Activated naive CD8-positive, alpha-beta T cell treated with anti-CD3 and anti-CD28 coated beads, Interleukin-2, amount 10 ng/mL, durations not matched to agents 7 days and 5 days (primary cell): ENCODE measurements around the gene EEF1G. TPM values are rescaled to one million over a fixed set of nuclear protein-coding genes. Genes with fewer than 3 reads are reported as not detected.

Experiments
- ATAC-seq: fragments of 150-1000 bp; cut with Tn5 transposase; one replicate; pipeline ENCODE4 v1.10.0; 2021; ENCODE audit warnings: low read depth, moderate library complexity
- POLR2A ChIA-PET: fragments of 350-600 bp; sonication (Branson Sonifier 250); formaldehyde crosslinking; loops from one replicate; lab custom pipeline; 2021; ENCODE audit warnings: antibody characterized with exemption; lab: Charles Lee
- DNase-seq: peaks from one replicate; pipeline ENCODE4 v3.0.0; 2021
- H3K27ac Mint-ChIP-seq: one replicate; pipeline ENCODE4 v1.8.0; 2022; ENCODE audit warnings: mild to moderate bottlenecking, mixed read lengths
- H3K27me3 Mint-ChIP-seq: one replicate; pipeline ENCODE4 v1.8.0; 2022; ENCODE audit warnings: mild to moderate bottlenecking, moderate library complexity, mixed read lengths
- H3K36me3 Mint-ChIP-seq: one replicate; pipeline ENCODE4 v1.8.0; 2021; ENCODE audit warnings: mild to moderate bottlenecking, mixed read lengths
- H3K4me1 Mint-ChIP-seq: one replicate; pipeline ENCODE4 v1.8.0; 2021; ENCODE audit warnings: mixed read lengths
- H3K4me3 Mint-ChIP-seq: one replicate; pipeline ENCODE4 v1.8.0; 2022; ENCODE audit warnings: mild to moderate bottlenecking, moderate library complexity, mixed read lengths
- H3K9me3 Mint-ChIP-seq: one replicate; pipeline ENCODE4 v1.8.0; 2021; ENCODE audit warnings: mixed read lengths
- total RNA-seq, 2 experiments: library from RNA; stranded (reverse); gene quantifications; one replicate each; pipeline ENCODE4 v1.2.3, GENCODE V29; 2021

EEF1G gene
- total RNA-seq, 2 experiments from 2014 or later, result 1,132 to 1,152 TPM

- Mint-ChIP-seq H3K27me3 (no peaks in the 10 kb centered on the region), H3K4me1 (peaks cover 39% of the 10 kb centered on the region), H3K27ac (peak overlapping the region; percentile 93), H3K4me3 (peak overlapping the region; percentile 90), H3K9me3 (no peaks in the 10 kb centered on the region), H3K36me3 (peaks cover 15% of the 10 kb centered on the region)
- DNase-seq (no peak), ATAC-seq (no peak)
- POLR2A ChIA-PET, result interaction anchor here (0.6 to 5.0 kb wide), 18 partner anchors 8 to 270 kb away, joined by 3 to 50 read pairs (median 7); partner anchors contain the start of genes B3GAT3, C11orf98, CSKMT and GANAB
These were observed 37.4 kb upstream of the EEF1G start for GRCh38 chr11:62610814-62611704.

- H3K4me3 Mint-ChIP-seq, result peak overlapping the region; percentile 90
- no peak for DNase-seq
- peaks cover 39% of the 10 kb centered on the region for H3K4me1 Mint-ChIP-seq
- no peaks in the 10 kb centered on the region for H3K27me3 Mint-ChIP-seq
- no peak for ATAC-seq
- POLR2A ChIA-PET, result interaction anchor here (1.0 to 5.0 kb wide), 8 partner anchors 9 to 271 kb away, joined by 3 to 50 read pairs (median 22); partner anchors contain the start of genes B3GAT3, C11orf98, CSKMT and INTS5
- H3K36me3 Mint-ChIP-seq, result peaks cover 16% of the 10 kb centered on the region
- peak overlapping the region; percentile 93 for H3K27ac Mint-ChIP-seq
- H3K9me3 Mint-ChIP-seq, result no peaks in the 10 kb centered on the region
These were observed 36.7 kb upstream of the EEF1G start for GRCh38 chr11:62610403-62610802.

- Mint-ChIP-seq H3K9me3 (no peaks in the 10 kb centered on the region), H3K4me3 (peak overlapping the region; percentile 22), H3K36me3 (peaks cover 23% of the 10 kb centered on the region)
These were observed 35.1 kb upstream of the EEF1G start for GRCh38 chr11:62608776-62609175.

GRCh38 chr11:62607714-62608113, 34.0 kb upstream of the EEF1G start:
- POLR2A ChIA-PET, result interaction anchor here (0.7 to 2.0 kb wide), 3 partner anchors 9 to 212 kb away, joined by 3 to 12 read pairs (median 10); partner anchors contain the start of gene TUT1
- H3K27ac Mint-ChIP-seq, result no peak overlapping the region
- H3K36me3 Mint-ChIP-seq, result peaks cover 28% of the 10 kb centered on the region
- DNase-seq (no peak), ATAC-seq (no peak)
- H3K4me3 Mint-ChIP-seq, result no peak overlapping the region
- peaks cover 28% of the 10 kb centered on the region for H3K4me1 Mint-ChIP-seq
- H3K9me3 Mint-ChIP-seq, result no peaks in the 10 kb centered on the region
- H3K27me3 Mint-ChIP-seq, result no peaks in the 10 kb centered on the region

More at GRCh38 chr11:62608776-62609175, 35.1 kb upstream of the EEF1G start:
- H3K27me3 Mint-ChIP-seq, result no peaks in the 10 kb centered on the region
- ATAC-seq, result no peak
- peak overlapping the region; percentile 30 for H3K27ac Mint-ChIP-seq
- POLR2A ChIA-PET, result interaction anchor here (0.7 to 2.0 kb wide), 5 partner anchors 9 to 41 kb away, joined by 3 to 12 read pairs (median 8); partner anchors contain the start of genes B3GAT3 and TUT1
- H3K4me1 Mint-ChIP-seq, result peaks cover 31% of the 10 kb centered on the region
- no peak for DNase-seq

GRCh38 chr11:62605902-62606301, 32.2 kb upstream of the EEF1G start:
- peaks cover 32% of the 10 kb centered on the region for H3K36me3 Mint-ChIP-seq
- POLR2A ChIA-PET, result interaction anchor here (1.0 to 1.2 kb wide), 2 partner anchors 14 to 41 kb away, joined by 3 read pairs; partner anchors contain the start of gene GANAB

GRCh38 chr11:62605467-62605866, 31.8 kb upstream of the EEF1G start:
- POLR2A ChIA-PET, result interaction anchor here (1.0 to 1.2 kb wide), 2 partner anchors 13 to 41 kb away, joined by 3 read pairs; partner anchors contain the start of gene GANAB
- Mint-ChIP-seq H3K4me3 (no peak overlapping the region), H3K36me3 (peaks cover 34% of the 10 kb centered on the region), H3K4me1 (peaks cover 27% of the 10 kb centered on the region), H3K27ac (no peak overlapping the region), H3K9me3 (no peaks in the 10 kb centered on the region), H3K27me3 (no peaks in the 10 kb centered on the region)
- DNase-seq (no peak), ATAC-seq (no peak)

More at GRCh38 chr11:62605902-62606301, 32.2 kb upstream of the EEF1G start:
- no peak overlapping the region for H3K27ac Mint-ChIP-seq
- DNase-seq (no peak), ATAC-seq (no peak)
- H3K27me3 Mint-ChIP-seq, result no peaks in the 10 kb centered on the region
- no peaks in the 10 kb centered on the region for H3K9me3 Mint-ChIP-seq
- no peak overlapping the region for H3K4me3 Mint-ChIP-seq
- peaks cover 28% of the 10 kb centered on the region for H3K4me1 Mint-ChIP-seq

- ATAC-seq, result no peak
- H3K36me3 Mint-ChIP-seq, result peaks cover 40% of the 10 kb centered on the region
- POLR2A ChIA-PET, result interaction anchor here (1.2 to 1.7 kb wide), 3 partner anchors 17 to 68 kb away, joined by 3 to 5 read pairs (median 3); partner anchors contain the start of genes B3GAT3, INTS5, LBHD1 and UQCC3
- peaks cover 27% of the 10 kb centered on the region for H3K4me1 Mint-ChIP-seq
- H3K27me3 Mint-ChIP-seq, result no peaks in the 10 kb centered on the region
- no peak for DNase-seq
- no peak overlapping the region for H3K4me3 Mint-ChIP-seq
- H3K9me3 Mint-ChIP-seq, result no peaks in the 10 kb centered on the region
- H3K27ac Mint-ChIP-seq, result no peak overlapping the region
These were observed 30.9 kb upstream of the EEF1G start for GRCh38 chr11:62604460-62605120.

- ATAC-seq (no peak), DNase-seq (no peak)
- no peak overlapping the region for H3K27ac Mint-ChIP-seq
- H3K4me3 Mint-ChIP-seq, result no peak overlapping the region
- peaks cover 43% of the 10 kb centered on the region for H3K36me3 Mint-ChIP-seq
- peaks cover 27% of the 10 kb centered on the region for H3K4me1 Mint-ChIP-seq
- H3K27me3 Mint-ChIP-seq, result no peaks in the 10 kb centered on the region
- POLR2A ChIA-PET, result interaction anchor here (1.2 to 3.8 kb wide), 5 partner anchors 8 to 68 kb away, joined by 3 to 83 read pairs (median 5); partner anchors contain the start of genes B3GAT3, EML3, INTS5 and LBHD1
- H3K9me3 Mint-ChIP-seq, result no peaks in the 10 kb centered on the region
These were observed 30.1 kb upstream of the EEF1G start for GRCh38 chr11:62603776-62604299.

GRCh38 chr11:62603072-62603408, 29.3 kb upstream of the EEF1G start:
- Mint-ChIP-seq H3K4me1 (peaks cover 26% of the 10 kb centered on the region), H3K4me3 (peak overlapping the region; percentile 11), H3K27me3 (no peaks in the 10 kb centered on the region), H3K36me3 (peaks cover 46% of the 10 kb centered on the region), H3K27ac (peak overlapping the region; percentile 17), H3K9me3 (no peaks in the 10 kb centered on the region)
- no peak for ATAC-seq
- POLR2A ChIA-PET, result interaction anchor here (1.2 to 3.8 kb wide), 4 partner anchors 9 to 50 kb away, joined by 3 to 83 read pairs (median 4); partner anchors contain the start of genes B3GAT3, EML3, INTS5 and TUT1
- DNase-seq, result no peak

GRCh38 chr11:62602141-62603071, 28.7 kb upstream of the EEF1G start:
- Mint-ChIP-seq H3K4me3 (peak overlapping the region; percentile 87), H3K9me3 (no peaks in the 10 kb centered on the region), H3K4me1 (peaks cover 31% of the 10 kb centered on the region), H3K27ac (peak overlapping the region; percentile 88), H3K36me3 (peaks cover 51% of the 10 kb centered on the region), H3K27me3 (no peaks in the 10 kb centered on the region)
- POLR2A ChIA-PET, result interaction anchor here (0.6 to 4.2 kb wide), 32 partner anchors 9 to 284 kb away, joined by 3 to 83 read pairs (median 6); partner anchors contain the start of genes B3GAT3, BSCL2, C11orf98 and CSKMT
- ATAC-seq (no peak), DNase-seq (no peak)

GRCh38 chr11:62601372-62602140, 27.9 kb upstream of the EEF1G start, which contains the start of gene MTA2:
Gene MTA2, minus strand, starts transcription at chr11:62601865. Its CDS starts 415 bp downstream, at chr11:62601450.
- POLR2A ChIA-PET, result interaction anchor here (0.6 to 4.2 kb wide), 32 partner anchors 9 to 285 kb away, joined by 3 to 83 read pairs (median 6); partner anchors contain the start of genes B3GAT3, BSCL2, C11orf98 and CSKMT
- ATAC-seq, result peak; percentile 89
- H3K4me1 Mint-ChIP-seq, result peaks cover 34% of the 10 kb centered on the region
- peak; percentile 99 for DNase-seq
- peak within 1 kb of the TSS; percentile 88 for H3K27ac Mint-ChIP-seq
- H3K4me3 Mint-ChIP-seq, result peak within 1 kb of the TSS; percentile 87
- H3K36me3 Mint-ChIP-seq, result peaks cover 52% of the 10 kb centered on the region
- H3K9me3 Mint-ChIP-seq, result no peaks in the 10 kb centered on the region
- no peaks in the 10 kb centered on the region for H3K27me3 Mint-ChIP-seq
